Hepatocyte (in vitro differentiated cells): Measurements from ENCODE around the gene CCDC172.

Experiments
- CTCF ChIP-seq: fragments of 200-600 bp; sonication (generic); IDR thresholded peaks from 2 replicates; pipeline ENCODE4 v1.5.1; 2016; ENCODE audit warnings: antibody characterized with exemption, mild to moderate bottlenecking; ENCODE audit not compliant: poor library complexity
- EZH2 ChIP-seq: fragments of 200-600 bp; sonication (generic); IDR thresholded peaks from 2 replicates; pipeline ENCODE4 v1.6.1; 2016; ENCODE audit warnings: antibody characterized with exemption, mild to moderate bottlenecking, borderline replicate concordance
- EZH2phosphoT487 ChIP-seq: fragments of 200-600 bp; sonication (generic); IDR thresholded peaks from one replicate; pipeline ENCODE4 v1.6.1; 2018; ENCODE audit warnings: antibody characterized with exemption, mild to moderate bottlenecking, low read depth, moderate library complexity; ENCODE audit not compliant: unreplicated experiment, severe bottlenecking

- TF ChIP-seq CTCF (no peak), EZH2 (no peak), EZH2phosphoT487 (no peak)
Observed at GRCh38 chr10:116364868-116365267, 40.6 kb downstream of the CCDC172 start.
